NT2/D1 (cell line): Measurements from ENCODE around the gene ACTR5.

Experiments used
- DNase-seq: peaks from one replicate; pipeline ENCODE4 v3.0.0-alpha.2; 2011; ENCODE audit warnings: low read depth, low spot score
- H3K27me3 ChIP-seq: 2 replicates; pipeline ENCODE4 v1.6.0; 2011; ENCODE audit warnings: mild to moderate bottlenecking; ENCODE audit not compliant: insufficient read length, insufficient read depth
- H3K36me3 ChIP-seq: 2 replicates; pipeline ENCODE4 v1.6.1; 2011; ENCODE audit warnings: mild to moderate bottlenecking, low read length, mixed read lengths; ENCODE audit not compliant: insufficient read depth, insufficient read length
- H3K4me1 ChIP-seq: 2 replicates; pipeline ENCODE4 v1.5.1; 2011; ENCODE audit not compliant: insufficient read depth, insufficient read length
- H3K4me3 ChIP-seq: 2 replicates; pipeline ENCODE4 v1.5.1; 2011; ENCODE audit warnings: low read depth; ENCODE audit not compliant: insufficient read length
- H3K9ac ChIP-seq: 2 replicates; pipeline ENCODE4 v1.6.0; 2011; ENCODE audit warnings: low read depth; ENCODE audit not compliant: insufficient read length
- H3K9me3 ChIP-seq: 2 replicates; pipeline ENCODE4 v1.5.1; 2011; ENCODE audit warnings: mild to moderate bottlenecking, low read length; ENCODE audit not compliant: insufficient read depth
- SUZ12 ChIP-seq: IDR thresholded peaks from 2 replicates; pipeline ENCODE4 v1.6.1; 2011; ENCODE audit not compliant: insufficient read length, insufficient read depth; ENCODE audit errors: extremely low read depth
- YY1 ChIP-seq: IDR thresholded peaks from 2 replicates; pipeline ENCODE4 v1.6.1; 2011; ENCODE audit not compliant: insufficient read length, insufficient read depth
- ZNF274 ChIP-seq: IDR thresholded peaks from 2 replicates; pipeline ENCODE4 v1.6.1; 2011; ENCODE audit warnings: mild to moderate bottlenecking, low read depth, low read length

ACTR5 gene

GRCh38 chr20:38748097-38748860 is at the start of gene ACTR5:
TSS of gene ACTR5 (plus strand) at chr20:38748460. CDS start at chr20:38748479, 19 bp downstream.
- H3K36me3 ChIP-seq = peaks cover 29% of the 10 kb centered on the region
- DNase-seq = peak; percentile 84

GRCh38 chr20:38698541-38698940 is 49.7 kb upstream of the ACTR5 start:
- H3K4me1 ChIP-seq = no peaks in the 10 kb centered on the region
- H3K9ac ChIP-seq = no peak overlapping the region
- no peaks in the 10 kb centered on the region for H3K9me3 ChIP-seq
- H3K27me3 ChIP-seq = peaks cover 29% of the 10 kb centered on the region
- no peak overlapping the region for H3K4me3 ChIP-seq
- TF ChIP-seq ZNF274 (no peak), YY1 (no peak), SUZ12 (no peak)
- no peaks in the 10 kb centered on the region for H3K36me3 ChIP-seq
- no peak for DNase-seq

More at GRCh38 chr20:38748097-38748860, at the start of gene ACTR5:
- Histone ChIP-seq H3K9ac (peak within 1 kb of the TSS; percentile 98), H3K9me3 (no peaks in the 10 kb centered on the region), H3K27me3 (peaks cover 16% of the 10 kb centered on the region), H3K4me3 (peak within 1 kb of the TSS; percentile 92), H3K4me1 (peaks cover 4% of the 10 kb centered on the region)
- TF ChIP-seq YY1 = peak; percentile 83
- no peak for TF ChIP-seq ZNF274
- no peak for TF ChIP-seq SUZ12

- Histone ChIP-seq H3K4me3 (no peak overlapping the region), H3K36me3 (no peaks in the 10 kb centered on the region), H3K27me3 (peaks cover 22% of the 10 kb centered on the region), H3K4me1 (no peaks in the 10 kb centered on the region), H3K9ac (no peak overlapping the region), H3K9me3 (no peaks in the 10 kb centered on the region)
- TF ChIP-seq YY1 = no peak
- no peak for TF ChIP-seq SUZ12
- TF ChIP-seq ZNF274 = no peak
- DNase-seq = no peak
Measured at GRCh38 chr20:38700141-38700540, 48.1 kb upstream of the ACTR5 start.

- no peaks in the 10 kb centered on the region for H3K4me1 ChIP-seq
- no peak for TF ChIP-seq ZNF274
- no peak for TF ChIP-seq YY1
- no peak for TF ChIP-seq SUZ12
- no peaks in the 10 kb centered on the region for H3K36me3 ChIP-seq
- peaks cover 27% of the 10 kb centered on the region for H3K27me3 ChIP-seq
- H3K4me3 ChIP-seq = no peak overlapping the region
- H3K9me3 ChIP-seq = no peaks in the 10 kb centered on the region
- no peak for DNase-seq
- no peak overlapping the region for H3K9ac ChIP-seq
Measured at GRCh38 chr20:38700926-38701325, 47.3 kb upstream of the ACTR5 start.

- TF ChIP-seq ZNF274 (no peak), SUZ12 (no peak), YY1 (no peak)
- Histone ChIP-seq H3K36me3 (no peaks in the 10 kb centered on the region), H3K4me1 (peaks cover 7% of the 10 kb centered on the region), H3K27me3 (peaks cover 19% of the 10 kb centered on the region), H3K9me3 (no peaks in the 10 kb centered on the region), H3K4me3 (no peak overlapping the region), H3K9ac (no peak overlapping the region)
- DNase-seq = no peak
Measured at GRCh38 chr20:38703526-38703925, 44.7 kb upstream of the ACTR5 start.

GRCh38 chr20:38704136-38704535 is 44.1 kb upstream of the ACTR5 start:
- no peaks in the 10 kb centered on the region for H3K9me3 ChIP-seq
- H3K9ac ChIP-seq = no peak overlapping the region
- peaks cover 15% of the 10 kb centered on the region for H3K27me3 ChIP-seq
- TF ChIP-seq YY1 (no peak), ZNF274 (no peak)
- DNase-seq = no peak
- no peaks in the 10 kb centered on the region for H3K36me3 ChIP-seq
- no peak overlapping the region for H3K4me3 ChIP-seq
- H3K4me1 ChIP-seq = peaks cover 7% of the 10 kb centered on the region

- Histone ChIP-seq H3K4me1 (peaks cover 10% of the 10 kb centered on the region), H3K4me3 (no peak overlapping the region), H3K9ac (peak overlapping the region; percentile 54), H3K27me3 (peaks cover 7% of the 10 kb centered on the region), H3K9me3 (no peaks in the 10 kb centered on the region), H3K36me3 (no peaks in the 10 kb centered on the region)
- DNase-seq = no peak
- no peak for TF ChIP-seq ZNF274
- TF ChIP-seq SUZ12 = no peak
- no peak for TF ChIP-seq YY1
Measured at GRCh38 chr20:38706509-38706908, 41.8 kb upstream of the ACTR5 start.
